Stimulated activated CD4-positive, alpha-beta T cell treated with anti-CD3 and anti-CD28 coated beads, Interleukin-2, amount 100 ng/mL, for 24 hours (primary cell): ENCODE data around the gene SNRNP27.
"Not testable (repeated sequence)": the region's sequence is repeated elsewhere in the genome, so short reads cannot be mapped to it uniquely, and the experiment has no call there.

Experiments used
- DNase-seq, 2 donors: peaks; one replicate each; pipeline ENCODE4 v3.0.0-alpha.2; 2020

Gene SNRNP27

GRCh38 chr2:69893684-69894551, at the start of gene SNRNP27:
Gene SNRNP27, plus strand, starts transcription at chr2:69893956. Its CDS starts 29 bp downstream, at chr2:69893985.
- DNase-seq: peak; percentile 83 to 84

GRCh38 chr2:69843993-69844392, 49.8 kb upstream of the SNRNP27 start:
- no peak for DNase-seq

- no peak for DNase-seq
Measured at GRCh38 chr2:69844560-69844959, 49.2 kb upstream of the SNRNP27 start.

- no peak for DNase-seq
Measured at GRCh38 chr2:69846182-69847067, 47.3 kb upstream of the SNRNP27 start.

- no peak for DNase-seq
Measured at GRCh38 chr2:69847068-69847828, 46.5 kb upstream of the SNRNP27 start.

GRCh38 chr2:69848186-69848790, 45.5 kb upstream of the SNRNP27 start:
- DNase-seq: no peak

GRCh38 chr2:69858261-69858660, 35.5 kb upstream of the SNRNP27 start:
- no peak for DNase-seq

- DNase-seq: no peak
Measured at GRCh38 chr2:69863298-69863697, 30.5 kb upstream of the SNRNP27 start.

- no peak for DNase-seq
Measured at GRCh38 chr2:69888451-69888850, 5.3 kb upstream of the SNRNP27 start.

GRCh38 chr2:69889302-69889701, 4.5 kb upstream of the SNRNP27 start:
- no peak for DNase-seq

- DNase-seq: no peak
Measured at GRCh38 chr2:69890881-69891280, 2.9 kb upstream of the SNRNP27 start.

- DNase-seq: not testable (repeated sequence)
Measured at GRCh38 chr2:69892838-69893424, 825 bp upstream of the SNRNP27 start.

- not testable (repeated sequence) for DNase-seq
Measured at GRCh38 chr2:69894737-69895136, 981 bp downstream of the SNRNP27 start.

- no peak for DNase-seq
Measured at GRCh38 chr2:69902213-69902922, 8.6 kb downstream of the SNRNP27 start.

GRCh38 chr2:69907216-69907615, 13.5 kb downstream of the SNRNP27 start:
- DNase-seq: no peak

GRCh38 chr2:69911985-69912563, 18.3 kb downstream of the SNRNP27 start:
- DNase-seq: no peak

- peak in 1 of 2 donors; percentile 53 for DNase-seq
Measured at GRCh38 chr2:69914164-69914949, 20.6 kb downstream of the SNRNP27 start.

- DNase-seq: peak; percentile 99 to 100
Measured at GRCh38 chr2:69914950-69915945, 21.5 kb downstream of the SNRNP27 start, which contains the start of gene MXD1. Gene MXD1, plus strand, starts transcription at chr2:69915109. Its CDS starts 222 bp downstream, at chr2:69915331.

GRCh38 chr2:69916106-69916505, 22.4 kb downstream of the SNRNP27 start:
- no peak for DNase-seq
